OCI-LY7 (cell line): ENCODE data around the gene RPL41. TPM values are rescaled to one million over a fixed set of nuclear protein-coding genes. Genes with fewer than 3 reads are reported as not detected.

Experiments
- BruUV-seq: library from RNA; stranded (reverse); fragments of 400-500 nt; replicated peaks from 2 replicates; lab custom pipeline; 2021; lab: Mats Ljungman, UMichigan
- CTCF ChIA-PET: fragments of 300-600 bp; sonication (Branson Sonifier 250); formaldehyde crosslinking; loops from one replicate; lab custom pipeline; 2022; ENCODE audit warnings: antibody characterized with exemption; ENCODE audit not compliant: unreplicated experiment; lab: Charles Lee
- POLR2A ChIA-PET: fragments of 300-600 bp; sonication (Branson Sonifier 250); formaldehyde crosslinking; loops from one replicate; lab custom pipeline; 2022; ENCODE audit warnings: antibody characterized with exemption; lab: Charles Lee
- DNase-seq: peaks from one replicate; pipeline ENCODE4 v3.0.0-alpha.2; 2015; ENCODE audit warnings: low spot score
- H2AFZ ChIP-seq: fragments of 200-600 bp; sonication (generic), shearing (Covaris generic); 2 replicates; pipeline ENCODE4 v1.6.1; 2014; ENCODE audit warnings: mild to moderate bottlenecking, antibody characterized with exemption, low read length, moderate library complexity
- H3K27ac ChIP-seq: fragments of 200-600 bp; sonication (generic); 2 replicates; pipeline ENCODE4 v1.5.1; 2014; ENCODE audit warnings: mixed run types, low read depth, mild to moderate bottlenecking, moderate library complexity, low read length, inconsistent platforms; ENCODE audit not compliant: poor library complexity, severe bottlenecking
- H3K36me3 ChIP-seq: fragments of 200-600 bp; sonication (generic); 2 replicates; pipeline ENCODE4 v1.6.1; 2014; ENCODE audit warnings: mild to moderate bottlenecking, antibody characterized with exemption, low read length, moderate library complexity, mixed read lengths; ENCODE audit not compliant: insufficient read depth
- H3K4me1 ChIP-seq: fragments of 200-600 bp; sonication (generic); 2 replicates; pipeline ENCODE4 v1.5.1; 2014; ENCODE audit warnings: mild to moderate bottlenecking, low read length; ENCODE audit not compliant: insufficient read depth, poor library complexity, severe bottlenecking
- H3K4me2 ChIP-seq: fragments of 200-600 bp; sonication (generic); 2 replicates; pipeline ENCODE4 v1.6.1; 2014; ENCODE audit warnings: mild to moderate bottlenecking, low read length
- H3K4me3 ChIP-seq: fragments of 200-600 bp; sonication (generic); 2 replicates; pipeline ENCODE4 v1.5.1; 2014; ENCODE audit warnings: mild to moderate bottlenecking, low read depth, low read length; ENCODE audit not compliant: poor library complexity, severe bottlenecking
- H3K79me2 ChIP-seq: fragments of 200-600 bp; sonication (generic); 2 replicates; pipeline ENCODE4 v1.6.1; 2016; ENCODE audit warnings: low read depth, mild to moderate bottlenecking, low read length, moderate library complexity, mixed read lengths; ENCODE audit not compliant: insufficient read depth
- H3K9me2 ChIP-seq: fragments of 200-600 bp; sonication (generic); 2 replicates; pipeline ENCODE4 v1.6.1; 2016; ENCODE audit warnings: mild to moderate bottlenecking, low read length, mixed read lengths; ENCODE audit not compliant: insufficient read depth
- H3K9me3 ChIP-seq: fragments of 200-600 bp; sonication (generic); 2 replicates; pipeline ENCODE4 v1.6.1; 2014; ENCODE audit warnings: mild to moderate bottlenecking, mixed run types, low read length, mixed read lengths
- H4K20me1 ChIP-seq: fragments of 200-600 bp; sonication (generic); 2 replicates; pipeline ENCODE4 v1.6.1; 2014; ENCODE audit warnings: mild to moderate bottlenecking, antibody characterized with exemption, low read length, moderate library complexity, mixed read lengths; ENCODE audit not compliant: insufficient read depth
- EZH2phosphoT487 ChIP-seq: fragments of 200-600 bp; sonication (generic); IDR thresholded peaks from 2 replicates; pipeline ENCODE4 v1.6.1; 2018; ENCODE audit warnings: low read depth, borderline replicate concordance, mild to moderate bottlenecking, mixed run types, antibody characterized with exemption, low read length, moderate library complexity, mixed read lengths
- intact Hi-C: fragments of 100-400 bp; cut with micrococcal nuclease; formaldehyde crosslinking; loops from one replicate; pipeline ENCODE4 v1.10.0; 2022; ENCODE audit not compliant: unreplicated experiment
- total RNA-seq, 2 experiments: library from RNA; depleted of rRNA in 1 of 2; stranded (reverse); fragments of >200 nt in 1 of 2; shearing (Covaris generic) in 1 of 2; gene quantifications; 2 replicates each; pipeline ENCODE4 v1.2.3, GENCODE V29; 2014 to 2022
- TF ChIP-seq, protein P1 (sequence below): fragments of 200-600 bp; sonication (generic); conservative IDR thresholded peaks from 2 replicates; pipeline ENCODE4 v1.5.1; 2014; ENCODE audit warnings: mild to moderate bottlenecking, antibody characterized with exemption, low read length, moderate library complexity, mixed read lengths

The RPL41 gene
- total RNA-seq, 2 experiments from 2014 or later = 4,534 to 4,745 TPM

DNA sequence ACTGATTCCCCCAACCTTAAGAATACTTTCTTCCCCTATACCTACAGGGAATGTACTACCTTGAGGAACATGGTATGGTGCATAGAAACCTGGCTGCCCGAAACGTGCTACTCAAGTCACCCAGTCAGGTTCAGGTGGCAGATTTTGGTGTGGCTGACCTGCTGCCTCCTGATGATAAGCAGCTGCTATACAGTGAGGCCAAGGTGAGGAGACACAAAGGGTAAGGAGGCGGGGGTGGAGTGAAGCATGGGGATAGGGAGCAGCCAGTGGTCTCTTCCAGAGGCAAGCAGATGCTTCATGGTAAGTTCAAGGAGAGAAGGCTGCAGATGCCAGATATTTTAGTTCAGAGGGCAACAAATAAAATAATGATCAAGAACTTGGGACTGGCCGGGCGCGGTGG lies 18.7 kb upstream of the RPL41 start:
- Histone ChIP-seq H3K9me2 (no peaks in the 10 kb centered on the region), H3K79me2 (no peaks in the 10 kb centered on the region), H3K9me3 (no peaks in the 10 kb centered on the region), H2AFZ (no peak overlapping the region), H3K4me2 (no peak overlapping the region), H3K27ac (no peak overlapping the region), H4K20me1 (no peaks in the 10 kb centered on the region), H3K4me3 (no peak overlapping the region), H3K4me1 (peaks cover 2% of the 10 kb centered on the region), H3K36me3 (no peaks in the 10 kb centered on the region)
- DNase-seq = no peak
- ChIA-PET POLR2A (interaction anchor here (0.6 kb wide), 1 partner anchor 68 kb away, joined by 3 read pairs; no protein-coding TSS in a partner anchor), CTCF (no interaction called here)
- intact Hi-C loops = loop anchor here (5.0 kb wide), 1 partner anchor 35 kb away; no protein-coding TSS in a partner anchor
- BruUV-seq = no TSS peak
- no peak for TF ChIP-seq EZH2phosphoT487
- TF ChIP-seq, protein P1, sequence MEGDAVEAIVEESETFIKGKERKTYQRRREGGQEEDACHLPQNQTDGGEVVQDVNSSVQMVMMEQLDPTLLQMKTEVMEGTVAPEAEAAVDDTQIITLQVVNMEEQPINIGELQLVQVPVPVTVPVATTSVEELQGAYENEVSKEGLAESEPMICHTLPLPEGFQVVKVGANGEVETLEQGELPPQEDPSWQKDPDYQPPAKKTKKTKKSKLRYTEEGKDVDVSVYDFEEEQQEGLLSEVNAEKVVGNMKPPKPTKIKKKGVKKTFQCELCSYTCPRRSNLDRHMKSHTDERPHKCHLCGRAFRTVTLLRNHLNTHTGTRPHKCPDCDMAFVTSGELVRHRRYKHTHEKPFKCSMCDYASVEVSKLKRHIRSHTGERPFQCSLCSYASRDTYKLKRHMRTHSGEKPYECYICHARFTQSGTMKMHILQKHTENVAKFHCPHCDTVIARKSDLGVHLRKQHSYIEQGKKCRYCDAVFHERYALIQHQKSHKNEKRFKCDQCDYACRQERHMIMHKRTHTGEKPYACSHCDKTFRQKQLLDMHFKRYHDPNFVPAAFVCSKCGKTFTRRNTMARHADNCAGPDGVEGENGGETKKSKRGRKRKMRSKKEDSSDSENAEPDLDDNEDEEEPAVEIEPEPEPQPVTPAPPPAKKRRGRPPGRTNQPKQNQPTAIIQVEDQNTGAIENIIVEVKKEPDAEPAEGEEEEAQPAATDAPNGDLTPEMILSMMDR = no peak

DNA sequence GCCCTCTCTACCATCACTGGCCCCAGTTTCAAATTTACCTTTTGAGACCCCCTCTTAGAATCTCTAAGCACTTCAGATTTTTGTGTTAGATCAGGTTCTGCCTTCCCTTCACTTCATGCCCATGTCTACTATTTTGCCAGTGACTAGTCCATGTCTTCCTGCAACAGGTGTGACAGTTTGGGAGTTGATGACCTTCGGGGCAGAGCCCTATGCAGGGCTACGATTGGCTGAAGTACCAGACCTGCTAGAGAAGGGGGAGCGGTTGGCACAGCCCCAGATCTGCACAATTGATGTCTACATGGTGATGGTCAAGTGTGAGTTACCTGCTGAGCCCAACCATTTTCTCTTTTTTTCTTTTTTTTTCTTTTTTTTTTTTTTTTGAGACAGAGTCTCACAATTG lies 17.8 kb upstream of the RPL41 start:
- H3K4me3 ChIP-seq = no peak overlapping the region
- no peaks in the 10 kb centered on the region for H3K9me3 ChIP-seq
- BruUV-seq = no TSS peak
- intact Hi-C loops = loop anchor here (5.0 kb wide), 1 partner anchor 36 kb away; no protein-coding TSS in a partner anchor
- no peaks in the 10 kb centered on the region for H4K20me1 ChIP-seq
- POLR2A ChIA-PET = no interaction called here
- no peak overlapping the region for H3K27ac ChIP-seq
- no peak overlapping the region for H3K4me2 ChIP-seq
- no peak for TF ChIP-seq EZH2phosphoT487
- TF ChIP-seq, protein P1 = no peak
- no peaks in the 10 kb centered on the region for H3K79me2 ChIP-seq
- DNase-seq = no peak
- CTCF ChIA-PET = no interaction called here
- H3K9me2 ChIP-seq = no peaks in the 10 kb centered on the region
- peaks cover 10% of the 10 kb centered on the region for H3K4me1 ChIP-seq
- no peaks in the 10 kb centered on the region for H3K36me3 ChIP-seq
- H2AFZ ChIP-seq = no peak overlapping the region

- Histone ChIP-seq H4K20me1 (no peaks in the 10 kb centered on the region), H3K9me3 (no peaks in the 10 kb centered on the region), H2AFZ (no peak overlapping the region), H3K36me3 (peaks cover 3% of the 10 kb centered on the region; the same call in 1 of the 2 replicates), H3K4me2 (no peak overlapping the region), H3K27ac (no peak overlapping the region), H3K4me3 (no peak overlapping the region), H3K9me2 (no peaks in the 10 kb centered on the region), H3K79me2 (peaks cover 5% of the 10 kb centered on the region), H3K4me1 (peaks cover 11% of the 10 kb centered on the region)
- intact Hi-C loops = loop anchor here (5.0 kb wide), 1 partner anchor 37 kb away; no protein-coding TSS in a partner anchor
- CTCF ChIA-PET = interaction anchor here (0.6 kb wide), 1 partner anchor 255 kb away, joined by 3 read pairs; no protein-coding TSS in a partner anchor
- no peak for TF ChIP-seq EZH2phosphoT487
- TF ChIP-seq, protein P1 = no peak
- no peak for DNase-seq
- BruUV-seq = no TSS peak
- POLR2A ChIA-PET = interaction anchor here (0.6 kb wide), 1 partner anchor 419 kb away, joined by 3 read pairs; no protein-coding TSS in a partner anchor
Observed at GRCh38 chr12:56099787-56100186, 16.6 kb upstream of the RPL41 start.
